ENCODE measurements around the gene ERP29.
"Not testable (repeated sequence)": the region's sequence is repeated elsewhere in the genome, so short reads cannot be mapped to it uniquely, and the experiment has no call there.

The ERP29 gene

DNA sequence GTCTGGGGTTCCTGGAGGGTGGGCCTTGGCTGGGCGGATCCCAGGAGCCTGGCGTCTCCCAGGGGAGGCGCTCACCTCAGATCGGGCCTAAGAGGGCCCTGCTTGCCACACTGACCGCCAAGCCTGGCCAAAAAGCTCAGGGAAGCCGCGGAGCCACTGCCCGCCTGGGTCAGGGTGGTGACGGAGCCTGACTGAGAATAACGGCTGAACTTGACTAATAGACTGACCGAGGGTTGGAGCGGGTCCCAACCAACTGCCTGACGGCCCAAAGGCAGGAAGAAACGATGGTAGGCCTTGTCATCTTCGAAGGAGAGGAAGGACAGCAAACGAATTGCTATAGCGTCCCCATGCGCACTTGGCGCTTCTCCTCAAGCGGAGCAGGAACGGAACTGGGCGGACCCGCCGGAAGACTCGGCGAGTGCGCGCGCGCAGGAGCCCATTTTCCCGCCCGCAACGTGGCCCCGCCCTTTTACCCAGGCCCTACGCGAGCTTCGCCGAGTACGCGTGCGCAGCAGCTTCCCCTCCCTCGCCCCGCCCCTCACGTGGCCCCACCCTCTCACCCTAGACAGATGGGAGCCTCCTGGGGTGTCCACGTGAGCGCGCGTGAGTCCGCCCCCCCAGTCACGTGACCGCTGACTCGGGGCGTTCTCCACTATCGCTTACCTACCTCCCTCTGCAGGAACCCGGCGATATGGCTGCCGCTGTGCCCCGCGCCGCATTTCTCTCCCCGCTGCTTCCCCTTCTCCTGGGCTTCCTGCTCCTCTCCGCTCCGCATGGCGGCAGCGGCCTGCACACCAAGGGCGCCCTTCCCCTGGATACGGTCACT is at the start of gene ERP29, which contains the start of gene TMEM116:
ERP29 (plus strand) TSS at position 652 of the 826 bp plus-strand sequence; CDS start at position 692, 40 bp downstream.
TMEM116 (minus strand) TSS at position 391 of the 826 bp plus-strand sequence. CDS start 7,895 bp downstream, outside the sequence.
- peak; percentile 100 for DNase-seq (ENCODE audit: low read depth in 3 of 3)

DNA sequence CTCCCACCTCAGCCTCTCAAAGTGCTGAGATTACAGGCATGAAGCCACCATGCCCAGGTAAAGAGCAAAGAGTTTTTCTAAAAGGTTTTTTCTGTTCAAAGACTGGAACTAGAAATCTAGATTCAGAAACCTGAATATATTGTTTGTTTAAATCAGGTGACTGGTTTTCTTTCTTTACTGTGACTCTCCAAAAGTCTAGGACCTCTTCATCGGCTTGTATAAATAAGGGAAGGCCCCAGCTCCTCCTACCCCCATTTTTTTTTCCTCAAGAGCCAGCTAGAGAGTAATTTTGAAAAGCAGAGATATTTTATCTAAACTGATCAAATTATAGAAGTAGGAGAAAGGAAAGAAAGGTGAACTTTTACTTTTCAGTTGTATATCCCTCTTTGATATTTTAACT is 48.3 kb upstream of the ERP29 start:
- no peak for DNase-seq (ENCODE audit: low read depth in 3 of 3)

DNA sequence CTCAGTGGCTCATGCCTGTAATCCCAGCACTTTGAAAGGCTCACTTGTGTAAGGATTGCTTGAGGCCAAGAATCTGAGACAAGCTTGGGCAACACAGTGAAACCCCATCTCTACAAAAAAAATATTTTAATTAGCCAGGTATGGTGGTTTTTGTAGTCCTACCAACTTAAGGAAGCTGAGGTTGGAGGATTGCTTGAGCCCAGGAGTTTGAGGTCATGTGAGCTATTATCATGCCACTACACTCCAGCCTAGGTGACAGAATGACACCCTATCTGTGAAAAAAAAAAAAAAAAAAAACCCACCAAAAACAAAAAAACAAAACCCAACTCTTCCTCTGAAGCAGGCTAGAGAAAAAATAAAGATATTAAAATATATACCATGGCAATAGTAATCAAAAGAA is 41.4 kb upstream of the ERP29 start:
- DNase-seq (ENCODE audit: low read depth in 3 of 3), result no peak

DNA sequence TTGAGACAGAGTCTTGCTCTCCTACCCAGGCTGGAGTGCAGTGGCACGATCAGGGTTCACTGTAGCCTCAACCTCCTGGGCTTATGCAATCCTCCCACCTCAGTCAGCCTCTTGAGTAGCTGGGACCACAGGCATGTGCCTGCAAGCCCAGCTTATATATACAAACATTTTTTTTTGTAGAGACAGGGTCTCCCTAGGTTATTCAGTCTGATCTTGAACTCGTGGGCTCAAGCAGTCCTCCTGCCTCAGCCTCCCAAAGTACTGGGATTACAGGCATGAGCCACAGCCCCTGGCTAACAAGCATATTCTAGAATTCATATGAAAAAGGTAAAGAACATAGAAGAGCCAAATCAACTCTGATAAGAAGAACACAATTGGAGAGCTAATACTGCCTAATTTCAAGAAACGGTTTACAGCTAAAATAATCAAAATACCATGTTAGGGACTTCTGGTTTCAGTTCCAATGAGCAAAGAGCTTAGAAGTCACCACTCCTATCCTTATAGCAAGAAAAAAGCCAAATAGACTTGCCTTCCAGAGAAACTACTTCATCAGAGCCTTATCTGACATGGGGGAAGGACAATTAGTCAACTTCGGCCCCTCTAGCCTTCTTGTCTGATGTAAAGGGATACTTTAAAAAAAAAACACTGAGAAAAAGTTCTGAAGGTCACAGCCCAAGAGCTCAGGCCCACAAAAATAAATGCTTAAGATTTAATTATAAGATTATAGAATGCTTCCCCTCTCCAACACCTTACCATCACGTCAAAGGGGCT is 37.9 kb upstream of the ERP29 start:
- DNase-seq (ENCODE audit: low read depth in 3 of 3), result no peak

DNA sequence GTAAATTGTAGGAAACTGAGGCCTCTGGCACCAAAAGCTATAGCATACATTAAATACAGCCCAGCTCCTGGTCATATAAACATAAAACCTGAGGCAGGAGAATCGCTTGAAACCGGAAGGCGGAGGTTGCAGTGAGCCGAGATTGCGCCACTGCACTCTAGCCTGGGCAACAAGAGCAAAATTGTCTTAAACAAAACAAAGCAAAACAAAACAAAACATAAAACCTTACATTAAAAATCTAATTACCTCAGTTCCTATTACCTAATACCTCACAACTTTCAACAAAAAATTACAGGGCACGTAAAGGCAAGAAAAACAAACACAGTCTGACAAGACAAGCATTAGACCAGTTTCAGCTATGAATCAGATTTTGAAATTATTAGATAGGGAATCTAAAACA is 36.9 kb upstream of the ERP29 start:
- DNase-seq (ENCODE audit: low read depth in 3 of 3), result no peak

DNA sequence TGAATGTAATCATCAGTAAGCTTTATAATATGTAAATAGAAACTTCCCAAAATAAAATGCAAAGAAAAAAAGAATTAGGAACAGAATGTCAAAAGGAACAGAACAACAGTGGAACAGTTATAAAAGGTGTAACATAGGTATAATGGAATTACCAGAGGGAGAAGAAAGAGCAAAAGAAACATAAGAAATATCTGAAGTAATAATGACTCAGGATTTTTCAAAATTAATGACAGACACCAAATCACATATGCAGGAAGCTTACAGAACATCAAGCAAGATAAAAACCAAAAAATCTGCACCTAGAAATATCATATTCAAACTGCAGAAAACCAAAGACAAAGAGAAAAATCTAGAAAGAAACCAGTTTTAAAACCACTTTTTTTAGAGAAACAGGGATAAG is 36.4 kb upstream of the ERP29 start:
- no peak for DNase-seq (ENCODE audit: low read depth in 3 of 3)

DNA sequence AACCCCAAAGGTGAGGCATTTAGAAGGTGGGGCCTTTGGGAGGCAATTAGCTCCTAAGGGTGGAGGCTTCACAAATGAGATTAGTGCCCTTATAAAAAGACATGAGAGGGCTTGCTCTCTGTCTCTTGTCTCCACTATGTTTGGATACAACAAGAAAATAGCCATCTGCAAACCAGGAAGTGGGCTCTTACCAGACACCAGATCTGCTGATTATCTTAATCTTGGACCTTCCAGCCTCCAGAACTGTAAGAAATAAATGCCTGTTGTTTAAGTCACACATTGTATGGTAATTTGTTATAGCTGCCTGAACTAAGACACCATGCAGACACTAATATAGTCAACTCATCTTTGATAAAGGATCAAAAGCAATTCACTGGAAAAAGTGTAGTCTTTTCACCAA is 34.7 kb upstream of the ERP29 start:
- no peak for DNase-seq (ENCODE audit: low read depth in 3 of 3)

DNA sequence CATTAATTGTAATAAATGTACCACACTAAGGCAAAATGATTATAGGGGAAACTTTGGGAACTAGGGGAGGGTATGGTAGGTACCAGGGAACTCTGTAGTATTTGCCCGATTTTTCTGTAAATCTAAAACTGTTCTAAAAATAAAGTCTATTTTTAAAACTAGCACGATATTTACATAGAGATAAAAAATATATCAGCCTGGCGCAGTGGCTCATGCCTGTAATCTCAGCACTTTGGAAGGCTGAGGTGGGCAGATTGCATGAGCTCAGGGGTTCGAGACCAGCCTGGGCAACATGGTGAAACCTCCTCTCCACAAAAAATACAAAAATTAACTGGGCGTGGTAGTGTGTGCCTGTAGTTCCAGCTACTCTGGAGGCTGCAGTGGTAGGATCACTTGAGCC is 32.6 kb upstream of the ERP29 start:
- no peak for DNase-seq (ENCODE audit: low read depth in 3 of 3)

DNA sequence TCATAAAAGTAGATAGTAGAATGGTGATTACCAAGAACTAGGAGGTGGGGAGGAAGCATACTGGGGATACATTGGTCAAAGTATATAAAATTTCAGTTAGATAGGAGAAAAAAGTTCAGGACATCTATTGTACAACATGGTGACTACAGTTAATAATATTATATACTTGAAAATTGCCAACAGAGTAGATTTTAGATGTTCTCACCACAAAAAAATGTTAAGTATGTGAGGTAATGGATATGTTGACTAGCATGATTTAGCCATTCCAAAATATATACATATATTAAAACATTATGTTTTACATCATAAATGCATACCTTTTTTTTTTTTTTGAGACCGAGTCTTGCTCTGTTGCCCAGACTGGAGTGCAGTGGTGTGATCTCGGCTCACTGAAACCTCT is 31.2 kb upstream of the ERP29 start:
- no peak for DNase-seq (ENCODE audit: low read depth in 3 of 3)

DNA sequence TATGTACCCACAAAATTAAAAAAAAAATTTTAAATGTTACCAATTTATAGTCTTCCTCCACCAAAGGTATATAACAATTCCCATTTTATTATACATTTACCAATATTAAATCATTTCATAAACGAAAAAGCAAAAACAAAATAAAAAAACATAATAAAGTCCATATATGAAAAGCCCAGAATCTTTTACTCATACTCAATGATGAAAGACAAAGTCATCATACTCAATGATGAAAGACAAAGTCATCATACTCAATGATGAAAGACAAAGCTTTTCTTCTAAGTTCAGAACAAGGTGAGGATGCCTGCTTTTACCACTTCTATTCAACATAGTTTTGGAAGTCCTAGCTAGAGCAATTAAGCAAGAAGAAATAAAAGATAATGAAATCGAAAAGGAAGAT is 28.4 kb upstream of the ERP29 start:
- DNase-seq (ENCODE audit: low read depth in 3 of 3), result no peak

DNA sequence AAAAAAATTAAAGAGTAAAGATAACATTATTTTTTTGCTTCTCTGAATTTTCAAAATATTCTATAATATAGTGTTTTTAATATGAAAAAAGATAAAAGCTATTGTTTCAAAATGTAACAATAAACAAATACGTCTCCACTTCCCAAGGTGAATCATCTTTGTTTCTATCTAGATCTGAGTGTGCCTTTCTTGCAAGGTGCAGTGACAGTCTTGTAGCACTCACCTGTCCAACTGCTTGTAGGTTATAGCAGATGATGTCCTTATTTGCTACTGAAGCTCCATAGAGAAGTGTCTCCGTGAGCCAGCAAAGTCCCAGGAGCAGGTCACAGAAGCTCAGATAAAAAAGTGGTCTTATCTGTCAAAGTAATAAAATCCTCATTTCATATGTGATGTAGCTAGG is 21.7 kb upstream of the ERP29 start:
- no peak for DNase-seq (ENCODE audit: low read depth in 3 of 3)

DNA sequence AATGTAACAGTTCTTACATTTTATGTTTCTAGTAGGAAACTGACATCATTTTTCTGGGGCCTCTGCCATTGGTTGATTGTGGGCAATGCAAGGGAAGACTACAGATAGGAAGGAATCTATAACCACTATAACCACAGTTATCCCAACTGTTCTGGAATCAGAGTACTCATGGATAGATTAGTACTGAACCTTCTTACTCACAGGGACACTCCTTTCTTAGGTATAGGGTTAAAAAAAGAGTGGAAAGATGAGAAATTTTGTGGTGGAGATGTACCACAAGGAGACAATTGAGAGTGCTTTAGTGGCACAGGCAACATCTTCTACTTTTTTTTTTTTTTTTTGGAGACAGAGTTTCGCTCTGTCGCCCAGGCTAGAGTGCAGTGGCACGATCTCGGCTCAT is 21.3 kb upstream of the ERP29 start:
- no peak for DNase-seq (ENCODE audit: low read depth in 3 of 3)

DNA sequence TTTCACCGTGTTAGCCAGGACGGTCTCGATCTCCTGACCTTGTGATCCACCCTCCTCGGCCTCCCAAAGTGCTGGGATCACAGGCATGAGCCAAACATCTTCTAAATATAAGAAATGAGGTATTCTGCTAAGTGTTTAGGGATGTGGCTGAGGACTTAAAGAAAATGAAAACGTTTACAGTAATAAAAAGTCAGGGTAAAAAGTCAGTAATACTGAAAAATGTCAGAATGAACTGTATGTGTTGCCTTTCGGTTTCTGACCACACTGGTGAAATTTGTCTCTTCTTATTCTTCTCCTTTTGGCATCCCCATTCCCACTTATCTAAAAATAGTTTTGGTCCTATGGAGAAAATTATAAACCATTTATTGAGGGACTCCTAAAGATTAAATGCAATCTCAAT is 20.8 kb upstream of the ERP29 start:
- DNase-seq (ENCODE audit: low read depth in 3 of 3), result no peak

DNA sequence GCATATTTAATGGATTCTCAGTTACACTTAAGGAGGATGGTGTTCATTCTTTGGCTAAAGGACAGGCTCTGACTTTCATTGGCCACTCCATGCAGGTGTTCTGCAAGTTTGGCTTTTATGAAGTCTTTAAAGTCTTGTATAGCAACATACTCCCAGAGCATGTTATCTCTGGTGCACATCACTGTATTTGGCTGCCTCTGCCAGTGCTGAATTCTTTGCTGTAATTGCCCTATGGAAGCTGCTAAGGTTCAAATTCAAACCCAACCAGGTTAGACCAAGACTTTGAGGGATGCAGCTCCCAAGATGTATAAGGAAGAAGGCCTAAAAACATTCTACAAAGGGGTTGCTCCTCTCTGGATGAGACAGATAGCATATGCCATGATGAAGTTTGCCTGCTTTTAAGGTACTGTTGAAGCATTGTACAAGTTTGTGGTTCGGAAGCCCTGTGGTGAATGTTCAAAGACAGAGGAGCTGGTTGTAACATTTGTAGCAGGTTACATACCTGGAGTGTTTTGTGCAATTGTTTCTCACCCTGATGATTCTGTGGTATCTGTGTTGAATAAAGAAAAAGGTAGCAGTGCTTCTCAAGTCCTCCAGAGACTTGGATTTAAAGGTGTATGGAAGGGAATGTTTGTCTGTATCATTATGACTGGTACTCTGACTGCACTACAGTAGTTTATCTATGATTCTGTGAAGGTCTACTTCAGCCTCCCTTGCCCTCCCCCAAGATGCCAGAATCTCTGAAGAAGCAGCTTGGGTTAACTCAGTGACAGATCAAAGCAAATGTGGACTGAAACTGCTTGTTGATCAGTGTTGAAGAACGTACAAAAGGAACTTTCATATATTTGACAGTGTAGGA is 19.7 kb upstream of the ERP29 start:
- no peak for DNase-seq (ENCODE audit: low read depth in 3 of 3)

DNA sequence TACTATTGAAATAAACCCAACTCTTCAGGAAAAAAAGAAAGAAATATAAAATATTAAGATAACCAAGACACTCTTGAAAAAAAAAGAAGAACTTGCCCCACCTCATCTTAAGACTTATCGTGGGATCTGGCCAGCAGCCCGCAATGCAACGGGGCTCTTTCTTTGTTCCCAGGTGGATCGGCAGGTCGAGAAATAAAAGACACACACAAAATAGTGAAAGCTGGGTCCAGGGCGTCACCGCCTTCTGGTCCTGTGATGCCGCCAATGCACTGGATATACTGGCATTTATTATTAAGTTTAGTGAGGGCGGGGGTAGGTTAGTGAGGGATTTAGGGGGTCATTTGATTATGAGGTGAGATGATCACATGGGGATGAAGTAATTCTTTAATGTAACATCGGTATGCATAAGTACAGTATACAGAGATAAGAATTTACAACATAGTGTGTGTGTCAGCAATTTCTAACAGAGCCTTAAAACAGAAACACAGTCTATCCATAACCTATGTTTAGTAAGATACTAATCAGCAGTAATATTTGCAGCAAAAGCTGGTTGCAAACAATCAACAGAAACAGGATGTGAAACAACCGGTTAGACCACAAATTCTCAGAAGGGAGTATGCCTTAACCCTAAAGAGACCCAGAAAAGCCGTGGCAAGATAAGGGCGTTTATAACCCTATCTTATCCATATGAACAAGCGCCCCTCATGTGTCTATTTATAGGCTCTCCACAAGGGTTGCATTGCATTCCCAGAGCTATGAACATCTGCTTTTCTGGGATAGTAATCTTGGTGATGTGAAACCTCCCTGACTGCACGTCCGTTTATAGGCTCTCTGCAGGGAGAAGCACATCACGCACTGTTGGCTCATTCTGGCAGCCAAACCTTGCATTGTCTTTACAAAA is 18.8 kb upstream of the ERP29 start:
- DNase-seq (ENCODE audit: low read depth in 3 of 3), result not testable (repeated sequence)

DNA sequence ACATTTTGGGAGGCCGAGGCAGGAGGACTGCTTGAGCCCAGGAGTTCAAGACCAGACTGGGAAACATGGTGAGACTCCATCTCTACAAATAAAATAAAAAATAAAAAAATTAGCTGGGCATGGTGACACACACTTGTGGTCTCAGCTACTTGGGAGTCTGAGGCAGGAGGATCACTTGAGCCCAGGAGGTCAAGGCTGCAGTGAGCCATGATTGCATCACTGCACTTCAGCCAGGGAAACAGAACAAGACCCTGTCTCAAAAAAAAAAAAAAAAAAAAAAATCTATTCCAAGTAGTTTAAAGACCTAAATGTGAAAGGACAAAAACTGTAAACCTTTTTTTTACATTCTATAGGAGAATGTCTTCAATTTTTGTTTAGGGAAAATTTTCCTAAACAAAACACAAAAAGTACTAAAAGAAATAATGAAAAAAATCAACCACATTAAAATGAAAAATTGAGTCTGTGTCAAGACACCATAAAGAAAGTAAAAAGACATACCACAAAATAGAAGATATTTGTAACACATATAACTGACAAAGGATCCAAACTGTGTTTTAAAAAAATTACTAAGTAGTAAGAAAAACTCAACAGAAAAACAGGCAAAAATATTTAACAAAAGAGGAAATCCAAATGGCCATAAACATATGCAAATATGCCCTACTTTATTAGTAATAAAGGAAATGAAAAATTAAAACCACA is 17.3 kb upstream of the ERP29 start:
- no peak for DNase-seq (ENCODE audit: low read depth in 3 of 3)

DNA sequence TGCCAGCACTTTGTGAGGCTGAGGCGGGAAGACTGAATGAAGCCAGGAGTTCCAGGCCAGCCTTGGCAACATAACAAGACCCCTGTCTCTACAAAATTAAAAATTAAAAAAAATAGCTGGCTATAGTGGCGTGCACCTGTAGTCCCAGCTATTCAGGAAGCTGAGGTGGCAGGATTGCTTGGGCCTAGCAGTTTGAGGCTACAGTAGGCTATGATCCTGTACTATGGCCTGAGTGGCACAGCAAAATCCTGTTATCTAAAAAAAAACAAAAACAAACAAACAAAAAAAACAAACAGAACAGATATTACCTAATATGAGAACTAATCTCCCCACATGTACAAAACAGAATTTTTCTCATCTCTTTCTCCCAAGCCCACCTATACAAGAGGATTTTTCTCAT is 15.9 kb upstream of the ERP29 start:
- no peak for DNase-seq (ENCODE audit: low read depth in 3 of 3)

DNA sequence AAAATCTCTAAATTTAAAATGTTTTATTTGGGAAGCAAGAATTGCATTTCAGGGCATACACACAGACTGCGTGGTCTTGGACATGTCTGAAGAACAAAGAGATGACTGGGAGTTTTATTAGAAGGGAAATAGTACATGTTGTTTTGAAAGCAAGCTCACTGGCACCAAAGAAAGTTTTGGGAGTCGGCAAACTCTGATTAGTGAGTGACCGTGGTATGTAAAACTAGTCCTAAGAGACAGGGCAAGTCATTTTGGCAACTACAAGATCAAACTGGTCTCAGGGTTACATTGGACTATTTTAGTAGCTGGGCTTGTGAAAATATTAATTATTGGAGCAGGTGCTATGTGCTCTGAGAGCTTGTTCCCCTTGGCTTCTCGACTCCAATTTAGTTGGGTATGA is 15.2 kb upstream of the ERP29 start:
- DNase-seq (ENCODE audit: low read depth in 3 of 3), result no peak

DNA sequence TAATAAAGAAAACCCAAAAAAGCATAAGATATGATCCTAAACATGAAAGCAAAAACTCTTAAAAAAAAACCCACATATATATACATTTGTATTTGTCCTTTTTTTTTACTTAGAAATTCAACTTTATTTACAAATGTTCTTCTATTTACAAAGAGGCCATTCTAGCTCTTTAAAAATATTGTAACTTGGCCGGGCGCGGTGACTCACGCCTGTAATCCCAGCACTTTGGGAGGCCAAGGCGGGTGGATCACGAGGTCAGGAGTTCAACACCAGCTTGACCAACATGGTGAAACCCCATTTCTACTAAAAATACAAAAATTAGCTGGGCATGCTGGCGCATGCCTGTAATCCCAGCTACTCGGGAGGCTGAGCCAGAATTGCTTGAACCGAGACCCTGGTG is 14.1 kb upstream of the ERP29 start:
- not testable (repeated sequence) for DNase-seq (ENCODE audit: low read depth in 3 of 3)

DNA sequence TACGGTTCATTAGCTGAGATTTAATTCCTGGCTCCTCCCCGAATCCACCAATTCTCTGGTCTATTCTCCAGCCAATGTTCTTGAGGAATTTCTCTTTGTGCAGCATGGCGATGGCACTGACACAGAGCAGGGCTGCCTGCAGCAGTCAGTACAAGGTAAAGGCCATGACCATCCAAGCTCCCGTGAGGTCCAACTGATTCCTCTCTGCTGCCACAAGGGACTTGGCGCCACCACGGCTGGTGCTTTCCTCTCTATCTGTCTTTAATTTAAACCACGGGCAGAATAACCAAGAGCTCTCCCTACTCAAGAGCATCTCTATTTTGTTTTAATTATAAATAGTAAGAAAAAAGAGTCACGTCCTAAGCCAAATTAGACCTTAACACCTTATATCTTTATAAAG is 12.4 kb upstream of the ERP29 start:
- DNase-seq (ENCODE audit: low read depth in 3 of 3), result no peak

Measured in stimulated activated CD4-positive, alpha-beta T cell treated with anti-CD3 and anti-CD28 coated beads, TNF-alpha, amount 100 ng/mL, for 48 hours (primary cell).